ENCODE measurements around the gene SMC3. TPM values are rescaled to one million over a fixed set of nuclear protein-coding genes. Genes with fewer than 3 reads are reported as not detected.
"Not testable (repeated sequence)": the region's sequence is repeated elsewhere in the genome, so short reads cannot be mapped to it uniquely, and the experiment has no call there.

Gene SMC3
- polyA plus RNA-seq, 1 donor from 2014 or later, result 70.1 TPM

DNA sequence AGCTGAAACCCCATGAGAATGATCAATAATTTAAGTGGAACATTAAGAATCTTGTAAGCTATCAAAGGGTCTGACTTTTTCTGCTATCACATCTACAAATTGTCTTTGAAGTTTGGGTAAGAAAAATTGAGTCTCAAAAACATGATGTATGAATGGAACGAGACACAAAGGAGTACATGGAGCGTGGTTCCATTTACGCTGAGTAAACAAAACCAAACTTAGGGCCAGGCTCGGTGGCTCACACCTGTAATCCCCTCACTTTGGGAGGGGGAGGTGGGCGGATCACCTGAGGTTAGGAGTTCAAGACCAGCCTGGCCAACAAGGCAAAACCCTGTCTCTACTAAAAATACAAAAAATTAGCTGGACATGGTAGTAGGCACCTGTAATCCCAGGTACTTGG, 24.3 kb downstream of the SMC3 start:
- Mint-ChIP-seq H3K4me1 (peaks cover 0 to 9% (median 0%) of the 10 kb centered on the region in 3 donors), H3K27me3 (no peaks in the 10 kb centered on the region), H3K4me3 (no peak overlapping the region), H3K27ac (no peak overlapping the region), H3K9me3 (no peaks in the 10 kb centered on the region), H3K36me3 (peaks cover 3% of the 10 kb centered on the region)

DNA sequence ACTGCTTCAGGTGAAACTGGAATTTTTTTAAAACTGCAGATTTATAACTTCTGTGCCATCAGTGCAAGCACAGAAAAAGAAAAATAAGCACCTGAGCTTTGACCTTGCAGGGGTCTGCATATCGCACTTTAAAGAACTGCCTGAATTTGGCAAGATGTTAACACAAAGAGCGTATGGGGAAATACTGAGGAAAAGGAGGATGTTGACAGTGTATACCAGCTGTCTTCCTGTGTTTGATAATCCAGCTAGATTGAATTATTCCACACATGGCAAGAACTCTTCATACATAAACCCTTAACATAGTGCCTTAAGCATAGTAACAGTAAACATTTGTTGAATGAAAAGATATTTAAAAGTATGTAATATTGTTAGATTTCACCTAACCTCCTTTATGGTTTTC, 30.0 kb downstream of the SMC3 start:
- Mint-ChIP-seq H3K4me1 (peaks cover 0 to 4% (median 0%) of the 10 kb centered on the region in 3 donors), H3K27ac (no peak overlapping the region), H3K36me3 (peaks cover 5% of the 10 kb centered on the region), H3K4me3 (no peak overlapping the region), H3K27me3 (no peaks in the 10 kb centered on the region), H3K9me3 (no peaks in the 10 kb centered on the region)

DNA sequence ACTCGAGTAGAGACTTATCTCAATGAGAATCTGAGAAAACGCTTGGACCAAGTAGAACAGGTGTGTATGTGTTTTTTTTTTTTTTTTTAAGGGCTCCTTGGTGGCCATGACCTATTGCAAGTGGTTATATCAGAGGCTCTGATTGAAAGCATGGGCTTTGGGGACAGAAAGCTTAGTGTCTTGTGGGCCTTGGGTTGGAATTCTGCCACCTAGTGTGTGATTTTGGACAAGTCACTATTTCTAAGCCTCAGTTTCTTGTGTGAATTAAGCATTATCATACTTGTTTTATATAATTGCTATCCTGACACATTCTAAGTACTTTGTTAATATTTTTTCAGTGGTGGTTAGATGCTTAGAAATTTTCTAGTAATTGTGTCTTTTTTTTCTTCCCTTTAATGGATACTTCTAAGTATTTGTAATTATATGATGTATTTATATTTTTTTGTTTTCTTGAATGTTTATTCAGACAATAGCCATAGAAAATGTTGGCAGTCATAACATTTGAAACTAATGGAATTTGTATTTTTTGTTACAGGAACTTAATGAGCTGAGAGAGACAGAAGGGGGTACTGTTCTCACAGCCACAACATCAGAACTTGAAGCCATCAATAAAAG, 33.1 kb downstream of the SMC3 start:
- Mint-ChIP-seq H3K4me1 (no peaks in the 10 kb centered on the region), H3K27ac (no peak overlapping the region), H3K4me3 (no peak overlapping the region), H3K27me3 (no peaks in the 10 kb centered on the region), H3K9me3 (no peaks in the 10 kb centered on the region), H3K36me3 (peaks cover 13% of the 10 kb centered on the region)

DNA sequence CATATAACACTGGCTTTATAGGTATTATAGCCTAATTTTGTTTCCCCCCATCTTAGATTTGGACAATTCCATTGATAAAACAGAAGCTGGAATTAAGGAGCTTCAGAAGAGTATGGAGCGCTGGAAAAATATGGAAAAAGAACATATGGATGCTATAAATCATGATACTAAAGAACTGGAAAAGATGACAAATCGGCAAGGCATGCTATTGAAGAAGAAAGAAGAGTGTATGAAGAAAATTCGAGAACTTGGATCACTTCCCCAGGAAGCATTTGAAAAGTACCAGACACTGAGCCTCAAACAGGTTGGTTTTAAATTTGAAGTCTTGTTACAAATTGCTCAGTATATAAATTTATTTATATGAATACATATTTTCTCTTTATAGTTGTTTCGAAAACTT, 34.1 kb downstream of the SMC3 start:
- no peak overlapping the region for H3K4me3 Mint-ChIP-seq
- no peaks in the 10 kb centered on the region for H3K9me3 Mint-ChIP-seq
- H3K4me1 Mint-ChIP-seq, result no peaks in the 10 kb centered on the region
- peaks cover 13% of the 10 kb centered on the region for H3K36me3 Mint-ChIP-seq
- no peak overlapping the region for H3K27ac Mint-ChIP-seq
- H3K27me3 Mint-ChIP-seq, result no peaks in the 10 kb centered on the region

DNA sequence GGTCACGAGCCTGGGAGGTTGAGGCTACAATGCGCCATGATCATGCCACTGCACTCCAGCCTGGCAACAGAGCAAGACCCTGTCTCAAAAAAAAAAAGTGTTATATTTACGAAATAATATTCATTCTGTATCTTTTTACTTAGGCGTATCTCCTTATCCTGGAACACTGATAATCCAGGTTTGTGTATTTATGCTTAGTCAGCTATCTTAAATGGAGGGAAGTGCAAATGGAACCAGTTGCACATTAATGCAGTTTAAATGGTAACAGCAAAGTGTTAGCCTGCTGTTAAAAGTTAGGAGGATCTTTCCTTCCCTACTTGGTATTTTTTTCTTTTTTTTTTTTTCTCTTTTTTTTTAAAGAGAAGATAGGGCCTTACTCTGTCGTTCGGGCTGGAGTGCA, 40.6 kb downstream of the SMC3 start:
- Mint-ChIP-seq H3K9me3 (no peaks in the 10 kb centered on the region), H3K27ac (peak overlapping the region in 1 of 3 donors; percentile 16), H3K36me3 (peaks cover 11% of the 10 kb centered on the region), H3K4me1 (peaks cover 0 to 6% (median 6%) of the 10 kb centered on the region in 3 donors), H3K4me3 (no peak overlapping the region), H3K27me3 (no peaks in the 10 kb centered on the region)

DNA sequence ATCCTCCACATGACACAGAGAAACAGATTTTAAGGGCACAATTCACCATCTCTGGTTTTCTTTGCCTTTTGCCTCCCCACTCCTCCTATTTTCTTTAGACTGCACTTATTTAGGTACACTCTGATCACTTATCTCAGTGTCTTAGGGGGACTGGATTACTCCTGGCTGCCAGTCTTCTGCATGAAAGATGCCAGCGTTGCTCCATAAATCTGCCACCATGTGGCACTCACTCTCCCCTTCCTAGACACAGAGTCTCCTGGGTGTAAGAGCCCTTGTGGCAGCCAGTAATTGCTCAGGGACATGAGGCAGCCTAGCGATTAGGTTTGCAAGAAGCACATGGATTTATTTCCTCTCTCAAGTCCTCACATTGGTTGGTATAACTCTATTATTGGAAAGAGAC, 42.1 kb downstream of the SMC3 start:
- Mint-ChIP-seq H3K27ac (peak overlapping the region in 1 of 3 donors; percentile 43), H3K36me3 (peaks cover 6% of the 10 kb centered on the region), H3K4me1 (peaks cover 0 to 15% (median 13%) of the 10 kb centered on the region in 3 donors), H3K4me3 (no peak overlapping the region), H3K27me3 (no peaks in the 10 kb centered on the region), H3K9me3 (no peaks in the 10 kb centered on the region)

DNA sequence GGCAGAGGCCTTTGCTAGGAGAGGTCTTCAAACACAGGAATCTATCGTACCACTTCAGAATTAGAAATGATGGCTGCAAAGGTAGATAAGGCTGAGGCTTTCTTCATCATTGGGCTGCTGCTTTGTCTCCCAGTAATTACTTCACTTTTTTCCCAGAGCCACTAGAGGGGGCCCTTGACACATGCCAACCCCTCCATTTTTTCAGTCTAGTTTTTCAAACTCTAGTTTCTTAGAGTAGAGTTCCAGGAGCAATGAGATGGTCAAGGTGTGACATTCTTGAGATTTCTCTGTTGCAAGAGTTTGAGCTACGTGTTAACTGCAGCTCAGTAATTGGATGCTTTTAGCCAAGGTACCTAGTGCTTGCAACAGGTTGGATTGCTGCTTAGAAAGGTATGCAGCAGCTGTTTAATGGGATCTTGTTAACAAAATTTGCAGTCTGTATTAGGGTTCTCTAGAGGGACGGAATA, 42.8 kb downstream of the SMC3 start:
- H3K27ac Mint-ChIP-seq, result no peak overlapping the region
- H3K9me3 Mint-ChIP-seq, result no peaks in the 10 kb centered on the region
- H3K4me3 Mint-ChIP-seq, result no peak overlapping the region
- H3K27me3 Mint-ChIP-seq, result no peaks in the 10 kb centered on the region
- H3K36me3 Mint-ChIP-seq, result peaks cover 3% of the 10 kb centered on the region
- peaks cover 0 to 15% (median 13%) of the 10 kb centered on the region in 3 donors for H3K4me1 Mint-ChIP-seq

DNA sequence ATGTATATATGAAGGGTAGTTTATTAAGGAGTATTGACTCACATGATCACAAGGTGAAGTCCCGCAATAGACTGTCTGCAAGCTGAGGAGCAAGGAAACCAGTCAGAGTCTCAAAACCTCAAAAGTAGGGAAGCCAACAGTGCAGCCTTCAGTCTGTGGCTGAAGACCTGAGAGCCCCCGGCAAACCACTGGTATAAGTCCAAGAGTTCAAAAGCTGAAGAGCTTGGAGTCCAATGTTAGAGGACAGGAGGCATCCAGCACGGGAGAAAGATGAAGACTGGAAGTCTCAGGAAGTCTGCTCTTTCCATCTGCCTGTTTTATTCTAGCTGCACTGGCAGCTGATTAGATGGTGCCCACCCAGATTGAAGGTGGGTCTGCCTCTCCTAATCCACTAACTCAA, 43.3 kb downstream of the SMC3 start:
- H3K27ac Mint-ChIP-seq, H3K9me3 Mint-ChIP-seq, H3K36me3 Mint-ChIP-seq, H3K4me3 Mint-ChIP-seq, H3K27me3 Mint-ChIP-seq: not testable (repeated sequence)
- peaks cover 2 to 16% (median 13%) of the 10 kb centered on the region in 3 donors for H3K4me1 Mint-ChIP-seq

DNA sequence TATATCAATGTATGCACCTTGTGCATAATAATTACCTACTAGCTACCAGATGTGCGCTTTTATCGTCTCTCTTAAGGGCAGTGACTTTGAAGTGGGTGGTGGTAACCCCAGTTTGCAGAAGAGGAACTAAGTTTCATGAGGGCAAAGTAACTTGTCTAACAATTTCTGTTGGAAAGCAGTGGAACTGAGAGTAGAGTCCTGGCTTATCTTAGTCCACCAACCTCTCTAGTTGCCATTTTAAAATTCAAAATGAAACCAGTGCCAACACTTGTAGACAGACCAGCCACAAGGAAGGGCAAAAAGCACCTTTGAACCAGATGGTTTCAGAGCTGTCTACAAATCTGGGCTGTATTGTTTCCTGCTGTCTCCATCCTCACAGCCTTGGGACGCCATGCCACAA, 44.6 kb downstream of the SMC3 start:
- H3K27me3 Mint-ChIP-seq, result no peaks in the 10 kb centered on the region
- no peak overlapping the region for H3K4me3 Mint-ChIP-seq
- peaks cover 2 to 16% (median 13%) of the 10 kb centered on the region in 3 donors for H3K4me1 Mint-ChIP-seq
- H3K27ac Mint-ChIP-seq, result no peak overlapping the region
- no peaks in the 10 kb centered on the region for H3K9me3 Mint-ChIP-seq
- H3K36me3 Mint-ChIP-seq, result peaks cover 4% of the 10 kb centered on the region

DNA sequence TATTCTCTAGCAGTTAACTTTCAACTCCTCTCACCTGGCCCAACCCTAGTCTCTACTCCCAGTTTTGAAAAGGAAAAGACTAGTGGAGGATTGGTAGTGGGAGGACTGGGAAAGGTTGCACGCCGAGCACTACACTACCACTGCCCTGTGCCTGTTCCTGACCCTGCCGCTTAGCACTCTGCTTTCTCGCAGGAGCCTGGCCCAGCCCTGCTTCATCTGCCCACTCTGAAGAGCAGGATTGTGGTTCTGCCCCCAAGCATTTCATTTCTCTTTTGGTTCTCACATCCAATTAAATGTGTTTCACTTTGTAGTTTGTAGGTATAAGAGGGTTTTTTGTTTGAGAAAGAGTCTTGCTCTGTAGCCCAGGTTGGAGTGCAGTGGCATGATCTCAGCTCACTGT, 45.1 kb downstream of the SMC3 start:
- H3K27ac Mint-ChIP-seq, result no peak overlapping the region
- H3K36me3 Mint-ChIP-seq, result peaks cover 4% of the 10 kb centered on the region
- no peaks in the 10 kb centered on the region for H3K27me3 Mint-ChIP-seq
- H3K4me1 Mint-ChIP-seq, result peaks cover 3 to 16% (median 13%) of the 10 kb centered on the region in 3 donors
- H3K9me3 Mint-ChIP-seq, result no peaks in the 10 kb centered on the region
- H3K4me3 Mint-ChIP-seq, result no peak overlapping the region

DNA sequence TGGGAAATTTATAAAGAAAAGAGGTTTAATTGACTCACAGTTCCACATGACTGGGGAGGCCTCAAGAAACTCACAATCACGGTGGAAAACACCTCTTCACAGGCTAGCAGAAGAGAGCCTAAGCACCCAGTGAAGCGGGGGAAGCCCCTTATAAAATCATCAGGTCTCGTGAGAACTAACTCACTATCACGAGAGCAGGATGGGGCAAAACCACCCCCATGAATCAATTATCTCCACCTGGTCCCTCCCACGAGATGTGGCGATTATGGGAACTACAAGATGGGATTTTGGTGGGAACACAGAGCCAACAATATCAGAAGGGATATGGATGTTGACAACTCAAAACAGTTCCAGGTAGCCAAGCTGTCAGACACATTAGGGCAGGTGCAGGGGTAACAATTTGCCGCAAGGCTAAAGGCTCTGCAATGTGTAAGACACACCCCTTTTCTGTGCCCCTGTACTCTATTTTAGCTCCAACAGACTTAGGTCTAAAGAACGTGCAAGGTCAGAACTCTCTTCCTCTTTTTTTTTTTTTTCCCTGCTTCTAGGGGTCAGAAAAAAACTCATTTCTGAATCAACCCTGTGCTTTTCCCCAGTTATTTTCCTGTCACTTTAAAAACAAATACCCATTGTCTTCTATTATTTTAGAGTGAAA, 46.0 kb downstream of the SMC3 start:
- Mint-ChIP-seq H3K36me3 (peaks cover 4% of the 10 kb centered on the region), H3K4me1 (peaks cover 3 to 16% (median 13%) of the 10 kb centered on the region in 3 donors), H3K4me3 (peak overlapping the region in 1 of 4 donors; percentile 30), H3K27me3 (no peaks in the 10 kb centered on the region), H3K27ac (no peak overlapping the region), H3K9me3 (no peaks in the 10 kb centered on the region)

DNA sequence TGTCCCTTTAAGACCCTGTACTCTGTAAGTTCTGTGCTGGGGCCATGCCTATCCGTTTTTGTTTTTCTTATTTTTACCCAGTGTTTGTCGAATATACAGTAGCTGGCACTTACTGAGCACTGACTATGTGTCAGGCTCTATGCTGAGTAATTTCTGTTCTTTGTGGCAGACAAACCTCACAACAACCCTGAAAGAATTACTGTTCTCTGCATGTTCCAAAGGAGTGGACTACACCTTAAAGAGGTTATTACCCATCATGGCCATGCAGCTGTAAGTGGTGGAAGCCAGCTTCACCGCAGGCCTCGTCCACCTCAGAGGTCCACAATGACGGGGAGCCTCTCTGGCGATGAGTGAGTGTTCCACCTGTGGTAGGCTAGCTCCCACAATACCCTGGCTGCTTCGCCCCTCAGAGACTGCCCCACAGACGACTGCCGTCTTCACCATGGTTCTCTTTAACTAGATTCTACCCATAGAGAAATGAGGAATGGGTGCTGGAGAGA, 46.6 kb downstream of the SMC3 start:
- H3K9me3 Mint-ChIP-seq, result no peaks in the 10 kb centered on the region
- H3K4me1 Mint-ChIP-seq, result peaks cover 3 to 16% (median 13%) of the 10 kb centered on the region in 3 donors
- peaks cover 4% of the 10 kb centered on the region for H3K36me3 Mint-ChIP-seq
- no peaks in the 10 kb centered on the region for H3K27me3 Mint-ChIP-seq
- H3K4me3 Mint-ChIP-seq, result no peak overlapping the region
- H3K27ac Mint-ChIP-seq, result no peak overlapping the region

DNA sequence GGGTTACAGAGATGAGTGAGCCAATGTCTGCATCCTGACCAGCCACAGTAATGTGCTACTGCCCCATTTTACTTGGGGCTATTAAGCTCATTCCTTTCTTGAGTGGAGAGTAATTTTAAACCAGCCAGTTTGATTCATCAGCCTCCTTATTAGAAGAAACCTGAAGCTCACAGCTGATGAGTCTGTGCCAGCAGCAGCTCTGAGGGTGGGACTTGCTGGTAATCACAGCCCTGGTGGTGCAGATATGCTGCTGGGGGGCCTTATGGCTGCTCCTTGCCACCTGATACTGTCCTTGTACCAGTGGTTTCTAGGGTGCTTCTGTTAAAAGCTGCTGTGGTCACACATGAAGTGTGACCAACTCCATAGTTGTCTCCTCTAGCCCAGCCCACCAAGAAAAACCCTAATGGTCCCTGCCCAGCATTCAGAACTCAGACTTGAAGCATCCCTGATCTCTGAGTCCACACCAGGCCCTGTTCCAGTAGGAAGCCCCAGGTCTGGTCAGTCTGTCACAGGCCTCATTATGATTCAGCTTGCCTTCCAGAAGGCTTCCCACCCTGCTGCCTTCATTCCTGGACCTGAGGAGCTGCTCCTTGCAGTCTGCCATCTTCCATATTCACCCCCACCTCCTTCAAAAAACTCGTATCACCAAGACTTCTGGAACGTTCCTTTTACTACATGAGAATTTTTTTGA, 47.7 kb downstream of the SMC3 start:
- Mint-ChIP-seq H3K4me3 (no peak overlapping the region), H3K27ac (no peak overlapping the region), H3K36me3 (peaks cover 2% of the 10 kb centered on the region), H3K27me3 (no peaks in the 10 kb centered on the region), H3K9me3 (no peaks in the 10 kb centered on the region), H3K4me1 (peaks cover 3 to 16% (median 10%) of the 10 kb centered on the region in 3 donors)

DNA sequence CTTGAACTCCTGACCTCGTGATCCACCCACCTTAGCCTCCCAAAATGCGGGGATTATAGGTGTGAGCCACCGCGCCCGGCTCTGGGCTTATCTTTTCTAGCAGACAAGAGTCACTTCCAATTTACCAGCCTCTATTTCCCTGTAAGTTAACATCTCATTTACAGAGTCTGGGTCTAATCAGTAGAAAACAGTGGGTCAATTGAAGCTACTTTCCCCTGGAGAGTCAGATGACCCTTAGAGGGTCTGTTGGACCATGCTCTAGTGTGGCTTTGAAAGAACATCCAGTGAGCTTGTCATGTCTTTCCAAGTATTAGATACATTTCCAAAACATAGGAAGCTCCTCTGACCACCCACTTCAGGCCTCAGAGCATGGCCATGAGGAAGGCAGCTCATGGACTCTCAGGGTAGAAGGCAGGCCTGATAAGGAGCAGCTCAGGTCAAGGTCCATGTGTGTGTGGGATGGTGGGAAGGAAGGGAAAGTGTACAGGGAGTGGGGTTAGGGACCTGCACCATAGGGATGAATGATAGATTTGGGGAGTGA, 49.1 kb downstream of the SMC3 start:
- Mint-ChIP-seq H3K4me3 (no peak overlapping the region), H3K36me3 (peaks cover 2% of the 10 kb centered on the region), H3K27ac (no peak overlapping the region), H3K9me3 (peaks cover 0 to 5% (median 4%) of the 10 kb centered on the region in 3 donors), H3K27me3 (no peaks in the 10 kb centered on the region), H3K4me1 (peaks cover 3 to 14% (median 6%) of the 10 kb centered on the region in 3 donors)
